Right atrium auricular region (tissue), 2 donors: ENCODE measurements around the gene ELMOD2. TPM values are rescaled to one million over a fixed set of nuclear protein-coding genes. Genes with fewer than 3 reads are reported as not detected.

ENCODE experiments used
- DNase-seq: peaks from one replicate; pipeline ENCODE4 v3.0.0-alpha.2; 2019; ENCODE audit warnings: low spot score
- H3K27ac ChIP-seq, 2 donors: fragments of 200-600 bp; sonication (generic); 1 replicate in 1 of 2; 2 replicates in 1 of 2; pipeline ENCODE4 v1.5.1; 2016 to 2019
- H3K27me3 ChIP-seq, 2 donors: fragments of 200-600 bp; sonication (generic); one replicate each; pipeline versions ENCODE4 v1.5.1 to v1.6.0; 2017 to 2019
- H3K36me3 ChIP-seq: fragments of 200-600 bp; sonication (generic); one replicate; pipeline ENCODE4 v1.5.1; 2016
- H3K4me1 ChIP-seq, 2 donors: fragments of 200-600 bp; sonication (generic); one replicate each; pipeline versions ENCODE4 v1.5.1 to v1.6.0; 2017 to 2019
- H3K4me3 ChIP-seq, 2 donors: fragments of 200-600 bp; sonication (generic); 1 replicate in 1 of 2; 2 replicates in 1 of 2; pipeline ENCODE4 v1.5.1; 2017 to 2019; ENCODE audit warnings: mild to moderate bottlenecking in 1 of 2, moderate library complexity in 1 of 2
- H3K9me3 ChIP-seq, 2 donors: fragments of 200-600 bp; sonication (generic); one replicate each; pipeline ENCODE4 v1.5.1; 2019
- CTCF ChIP-seq, 2 donors: fragments of 200-600 bp; sonication (generic); IDR thresholded peaks; one replicate each; pipeline ENCODE4 v1.5.1; 2019; ENCODE audit warnings: antibody characterized with exemption in 2 of 2
- total RNA-seq, 2 donors: library from RNA; depleted of rRNA; stranded (reverse); fragments of >200 nt; gene quantifications; one replicate each; pipeline ENCODE4 v1.1.0, GENCODE V29; 2016

The ELMOD2 gene
- 10 to 100 TPM in 1 of 2 donors, 1 to 10 TPM in 1; 6.6 to 13.3 TPM for total RNA-seq

GRCh38 chr4:140523857-140524742, at the start of gene ELMOD2:
Gene ELMOD2 (plus strand): TSS chr4:140524168. CDS start chr4:140525429, 1,261 bp downstream.
- Histone ChIP-seq H3K36me3 (peaks cover 8% of the 10 kb centered on the region), H3K4me1 (peaks cover 0 to 20% of the 10 kb centered on the region in 2 donors), H3K27ac (peak within 1 kb of the TSS; percentile 83 to 91), H3K9me3 (no peaks in the 10 kb centered on the region), H3K4me3 (peak within 1 kb of the TSS; percentile 91 to 99), H3K27me3 (no peaks in the 10 kb centered on the region)
- peak; percentile 99 for DNase-seq
- TF ChIP-seq CTCF (IDR thresholded peaks at IDR 0.05) = peak; percentile 92

GRCh38 chr4:140483445-140483844, 40.5 kb upstream of the ELMOD2 start:
- no peak overlapping the region for H3K27ac ChIP-seq
- no peaks in the 10 kb centered on the region for H3K4me1 ChIP-seq
- no peaks in the 10 kb centered on the region for H3K27me3 ChIP-seq
- H3K4me3 ChIP-seq = no peak overlapping the region
- no peak for TF ChIP-seq CTCF (IDR thresholded peaks at IDR 0.05)
- H3K9me3 ChIP-seq = peaks cover 0 to 13% of the 10 kb centered on the region in 2 donors
- no peak for DNase-seq
- no peaks in the 10 kb centered on the region for H3K36me3 ChIP-seq

GRCh38 chr4:140485939-140486338, 38.0 kb upstream of the ELMOD2 start:
- no peak for TF ChIP-seq CTCF (IDR thresholded peaks at IDR 0.05)
- Histone ChIP-seq H3K27me3 (no peaks in the 10 kb centered on the region), H3K27ac (no peak overlapping the region), H3K4me1 (no peaks in the 10 kb centered on the region), H3K9me3 (peaks cover 0 to 13% of the 10 kb centered on the region in 2 donors), H3K36me3 (no peaks in the 10 kb centered on the region), H3K4me3 (no peak overlapping the region)
- DNase-seq = no peak

- Histone ChIP-seq H3K27me3 (peaks cover 5 to 8% of the 10 kb centered on the region in 2 donors), H3K36me3 (no peaks in the 10 kb centered on the region), H3K9me3 (no peaks in the 10 kb centered on the region), H3K4me1 (peaks cover 0 to 7% of the 10 kb centered on the region in 2 donors), H3K27ac (no peak overlapping the region), H3K4me3 (peak overlapping the region in 1 of 2 donors; percentile 37)
- DNase-seq = no peak
- no peak for TF ChIP-seq CTCF (IDR thresholded peaks at IDR 0.05)
These were observed 26.6 kb upstream of the ELMOD2 start for GRCh38 chr4:140497405-140497746.

GRCh38 chr4:140497747-140498636, 26.0 kb upstream of the ELMOD2 start, which contains the start of gene MGAT4D:
Gene MGAT4D (minus strand): TSS chr4:140498293. CDS start chr4:140498222, 71 bp downstream.
- H3K27me3 ChIP-seq = peaks cover 5 to 8% of the 10 kb centered on the region in 2 donors
- no peak for DNase-seq
- TF ChIP-seq CTCF (IDR thresholded peaks at IDR 0.05) = no peak
- H3K4me3 ChIP-seq = peak within 1 kb of the TSS; percentile 21 to 37
- H3K27ac ChIP-seq = no peak within 1 kb of the TSS
- no peaks in the 10 kb centered on the region for H3K36me3 ChIP-seq
- H3K4me1 ChIP-seq = peaks cover 0 to 7% of the 10 kb centered on the region in 2 donors
- no peaks in the 10 kb centered on the region for H3K9me3 ChIP-seq
